Lung (tissue), 13 donors: ENCODE measurements around the gene ANKRD62. TPM values are rescaled to one million over a fixed set of nuclear protein-coding genes. Genes with fewer than 3 reads are reported as not detected.

Source experiments
- ATAC-seq: fragments of 200-7000 bp; cut with Tn5 transposase; one replicate; pipeline ENCODE4 v1.9.1; 2020; ENCODE audit warnings: moderate number of reproducible peaks; ENCODE audit not compliant: insufficient read depth, low FRiP score
- DNase-seq, 3 donors: peaks; one replicate each; pipeline ENCODE4 v3.0.0-alpha.2; 2013 to 2017
- H3K27ac ChIP-seq, 2 donors: one replicate each; pipeline ENCODE4 v1.5.1; 2013; ENCODE audit warnings: mild to moderate bottlenecking in 2 of 2, moderate library complexity in 2 of 2, control low read depth in 1 of 2, inconsistent platforms in 1 of 2, low read depth in 1 of 2, low read length in 1 of 2
- H3K27me3 ChIP-seq, 3 donors: one replicate each; pipeline ENCODE4 v1.5.1; 2013; ENCODE audit warnings: low read length in 2 of 3; ENCODE audit not compliant: control insufficient read depth in 3 of 3, insufficient read depth in 3 of 3
- H3K36me3 ChIP-seq, 4 donors: one replicate each; pipeline ENCODE4 v1.5.1; 2013; ENCODE audit warnings: low read length in 4 of 4, mild to moderate bottlenecking in 1 of 4, moderate library complexity in 1 of 4; ENCODE audit not compliant: control insufficient read depth in 4 of 4, insufficient read depth in 4 of 4
- H3K4me1 ChIP-seq, 5 donors: one replicate each; pipeline ENCODE4 v1.5.1; 2013; ENCODE audit warnings: low read length in 5 of 5, mild to moderate bottlenecking in 2 of 5, moderate library complexity in 1 of 5; ENCODE audit not compliant: control insufficient read depth in 5 of 5, insufficient read depth in 5 of 5
- H3K4me3 ChIP-seq: one replicate; pipeline ENCODE4 v1.5.1; 2013; ENCODE audit warnings: mild to moderate bottlenecking, control low read depth, moderate library complexity
- H3K9ac ChIP-seq, 2 donors: one replicate each; pipeline ENCODE4 v1.5.1; 2013; ENCODE audit warnings: low read length in 2 of 2, control low read depth in 1 of 2; ENCODE audit not compliant: insufficient read depth in 1 of 2
- H3K9me3 ChIP-seq, 4 donors: one replicate each; pipeline ENCODE4 v1.5.1; 2013; ENCODE audit warnings: low read length in 3 of 4, mild to moderate bottlenecking in 1 of 4, moderate library complexity in 1 of 4; ENCODE audit not compliant: control insufficient read depth in 4 of 4, insufficient read depth in 3 of 4
- WGBS, 2 donors: extraction: QIAGEN DNeasy Blood & Tissue Kit; methylation state at CpG; one replicate each; pipeline ENCODE4 v1.1.7; 2013; 5-methylcytosine and 5-hydroxymethylcytosine counted together
- polyA plus RNA-seq, 2 donors: library from polyadenylated mRNA; stranded (reverse); fragments of 200-250 nt; gene quantifications; one replicate each; pipeline ENCODE4 v1.2.1, GENCODE V29; 2013
- small RNA-seq: library from RNA; depleted of rRNA; stranded (forward); fragments of <200 nt; gene quantifications from one replicate; pipeline ENCODE3, GENCODE V24; 2014; ENCODE audit warnings: low replicate concordance
- total RNA-seq, 2 donors: library from RNA; depleted of rRNA in 1 of 2; stranded (reverse); fragments of >200 nt in 1 of 2; gene quantifications; one replicate each; pipeline ENCODE4 v1.2.1, GENCODE V29; 2014 to 2021
- TF ChIP-seq, protein P1 (sequence below): IDR thresholded peaks from 2 replicates; pipeline ENCODE4 v1.5.1; 2012; ENCODE audit warnings: mild to moderate bottlenecking; ENCODE audit errors: control extremely low read depth, extremely low read depth
- donor health status: control.
- donor health status: control.
- donor health status: Bipolar disorder and iron deficiency.
- donor health status: healthy.
- donor health status: DM: yes; HTN: yes; CAD: no.

ANKRD62 gene
- total and polyA plus RNA-seq, 4 donors, result 0.06 to 0.12 (median 0.09) TPM; not detected in 1

- 50 to 51% methylated on average over 1 of the region's 1 CpG for WGBS, 2 donors
- no peak overlapping the region for H3K27ac ChIP-seq
- H3K9me3 ChIP-seq, result no peaks in the 10 kb centered on the region
- H3K4me3 ChIP-seq, result no peak overlapping the region
- no peaks in the 10 kb centered on the region for H3K36me3 ChIP-seq
- DNase-seq, result no peak
- TF ChIP-seq, protein P1, sequence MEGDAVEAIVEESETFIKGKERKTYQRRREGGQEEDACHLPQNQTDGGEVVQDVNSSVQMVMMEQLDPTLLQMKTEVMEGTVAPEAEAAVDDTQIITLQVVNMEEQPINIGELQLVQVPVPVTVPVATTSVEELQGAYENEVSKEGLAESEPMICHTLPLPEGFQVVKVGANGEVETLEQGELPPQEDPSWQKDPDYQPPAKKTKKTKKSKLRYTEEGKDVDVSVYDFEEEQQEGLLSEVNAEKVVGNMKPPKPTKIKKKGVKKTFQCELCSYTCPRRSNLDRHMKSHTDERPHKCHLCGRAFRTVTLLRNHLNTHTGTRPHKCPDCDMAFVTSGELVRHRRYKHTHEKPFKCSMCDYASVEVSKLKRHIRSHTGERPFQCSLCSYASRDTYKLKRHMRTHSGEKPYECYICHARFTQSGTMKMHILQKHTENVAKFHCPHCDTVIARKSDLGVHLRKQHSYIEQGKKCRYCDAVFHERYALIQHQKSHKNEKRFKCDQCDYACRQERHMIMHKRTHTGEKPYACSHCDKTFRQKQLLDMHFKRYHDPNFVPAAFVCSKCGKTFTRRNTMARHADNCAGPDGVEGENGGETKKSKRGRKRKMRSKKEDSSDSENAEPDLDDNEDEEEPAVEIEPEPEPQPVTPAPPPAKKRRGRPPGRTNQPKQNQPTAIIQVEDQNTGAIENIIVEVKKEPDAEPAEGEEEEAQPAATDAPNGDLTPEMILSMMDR, result no peak
- peaks cover 0 to 3% (median 0%) of the 10 kb centered on the region in 3 donors for H3K27me3 ChIP-seq
- no peaks in the 10 kb centered on the region for H3K4me1 ChIP-seq
- no peak overlapping the region for H3K9ac ChIP-seq
- ATAC-seq, result no peak
Measured at GRCh38 chr18:12159446-12159845, 65.8 kb downstream of the ANKRD62 start.

- ATAC-seq (no peak), DNase-seq (no peak)
- H3K4me1 ChIP-seq, result no peaks in the 10 kb centered on the region
- H3K4me3 ChIP-seq, result no peak overlapping the region
- H3K9me3 ChIP-seq, result peaks cover 0 to 2% (median 0%) of the 10 kb centered on the region in 4 donors
- H3K9ac ChIP-seq, result no peak overlapping the region
- no peaks in the 10 kb centered on the region for H3K36me3 ChIP-seq
- peaks cover 0 to 3% (median 0%) of the 10 kb centered on the region in 3 donors for H3K27me3 ChIP-seq
- no peak overlapping the region for H3K27ac ChIP-seq
- TF ChIP-seq, protein P1, result no peak
Measured at GRCh38 chr18:12162786-12163185, 69.1 kb downstream of the ANKRD62 start.

- DNase-seq, result no peak
- Histone ChIP-seq H3K9me3 (peaks cover 0 to 2% (median 0%) of the 10 kb centered on the region in 4 donors), H3K27ac (no peak overlapping the region), H3K4me1 (no peaks in the 10 kb centered on the region), H3K9ac (no peak overlapping the region), H3K27me3 (peaks cover 0 to under 1% (median 0%) of the 10 kb centered on the region in 3 donors), H3K4me3 (no peak overlapping the region), H3K36me3 (no peaks in the 10 kb centered on the region)
- WGBS, 2 donors, result 95% methylated on average over 2 of the region's 2 CpGs
- no peak for ATAC-seq
- TF ChIP-seq, protein P1, result no peak
Measured at GRCh38 chr18:12165038-12165768, 71.6 kb downstream of the ANKRD62 start.

Small RNAs within 50 kb of the gene (small RNA-seq; reads per million reads assigned to genes)
- gene RNU6-324P, result not detected

Other genes with a start within 250 kb of the ANKRD62 start
- gene CHMP1B, start 242.4 kb upstream of the ANKRD62 start, total RNA-seq, result 10 to 100 TPM; 36.0 to 56.2 TPM
- 10 to 100 TPM; 34.6 to 44.6 TPM for gene CHMP1B, start 242.4 kb upstream of the ANKRD62 start, polyA plus RNA-seq
- 10 to 100 TPM; 41.3 to 71.4 TPM for gene MPPE1, start 185.5 kb upstream of the ANKRD62 start, total RNA-seq
- 10 to 100 TPM; 41.3 to 46.7 TPM for gene MPPE1, start 185.5 kb upstream of the ANKRD62 start, polyA plus RNA-seq
- 10 to 100 TPM; 60.8 to 62.2 TPM for gene IMPA2, start 112.3 kb upstream of the ANKRD62 start, total RNA-seq
- gene IMPA2, start 112.3 kb upstream of the ANKRD62 start, polyA plus RNA-seq, result 10 to 100 TPM; 43.4 to 65.4 TPM
- 1 to 10 TPM in 1 of 2 donors, not detected in 1; 1.2 TPM for gene CIDEA, start 160.5 kb downstream of the ANKRD62 start, total RNA-seq
- not detected for gene CIDEA, start 160.5 kb downstream of the ANKRD62 start, polyA plus RNA-seq
- 100 to 1,000 TPM in 1 of 2 donors, 10 to 100 TPM in 1; 57.8 to 157 TPM for gene TUBB6, start 214.4 kb downstream of the ANKRD62 start, total RNA-seq
- 100 to 1,000 TPM in 1 of 2 donors, 10 to 100 TPM in 1; 77.2 to 142 TPM for gene TUBB6, start 214.4 kb downstream of the ANKRD62 start, polyA plus RNA-seq